ENCODE results near the gene RNLS. TPM values are rescaled to one million over a fixed set of nuclear protein-coding genes. Genes with fewer than 3 reads are reported as not detected.

Gene RNLS
- polyA plus RNA-seq, 3 donors = 3.3 to 3.9 (median 3.7) TPM

DNA sequence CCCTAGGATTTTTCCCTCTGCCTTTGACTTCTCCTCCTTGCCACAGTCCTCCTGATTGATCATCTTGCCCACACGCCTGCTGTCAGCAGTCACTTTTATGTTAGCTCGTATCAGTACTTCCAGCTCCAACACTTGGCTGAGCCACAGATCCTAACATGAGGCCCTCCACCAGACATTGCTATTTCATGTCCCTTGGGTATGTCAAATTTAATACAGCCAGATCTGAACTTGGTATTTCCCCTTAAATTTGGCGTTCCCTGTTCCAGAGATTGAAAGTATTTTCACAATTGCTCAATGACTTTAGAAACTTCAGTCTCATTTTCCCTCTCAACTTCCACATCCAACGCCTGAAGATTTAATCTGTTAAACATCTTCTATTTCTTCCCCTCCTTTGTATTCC is 140.4 kb downstream of the RNLS start:
- Histone ChIP-seq H3K27ac (ENCODE audit: low read depth in 1 of 2, low read length in 2 of 2) (no peak overlapping the region), H3K9ac (ENCODE audit: insufficient read depth, low read length, poor library complexity, severe bottlenecking) (no peak overlapping the region), H2AFZ (ENCODE audit: insufficient read depth, low read depth, low read length, poor library complexity, severe bottlenecking) (no peak overlapping the region), H3K4me3 (replicated peaks in 1 of 3; ENCODE audit: low read depth in 2 of 3, low read length in 3 of 3) (no peak overlapping the region), H4K20me1 (ENCODE audit: insufficient read depth, low read length) (no peaks in the 10 kb centered on the region), H3K4me1 (ENCODE audit: control insufficient read depth in 1 of 2, insufficient read depth in 2 of 2, low read length in 2 of 2) (peaks cover 0 to 5% of the 10 kb centered on the region in 2 donors), H3K79me2 (ENCODE audit: insufficient read depth, low read length) (no peaks in the 10 kb centered on the region), H3K4me2 (replicated peaks; ENCODE audit: extremely low read depth, low read length, poor library complexity, severe bottlenecking) (no peak overlapping the region), H3K27me3 (ENCODE audit: control insufficient read depth in 2 of 2, insufficient read depth in 2 of 2, low read length in 2 of 2) (no peaks in the 10 kb centered on the region), H3K9me3 (replicated peaks in 1 of 2; ENCODE audit: control insufficient read depth in 1 of 2, insufficient read depth in 1 of 2, low read length in 2 of 2) (no peaks in the 10 kb centered on the region), H3K36me3 (replicated peaks in 1 of 2; ENCODE audit: control insufficient read depth in 1 of 2, insufficient read depth in 2 of 2, low read length in 2 of 2) (no peaks in the 10 kb centered on the region)
- Mint-ChIP-seq H3K9me3 (peaks cover 3 to 22% (median 12%) of the 10 kb centered on the region in 7 donors), H3K27me3 (ENCODE audit: low read depth in 3 of 3) (peaks cover 0 to 3% (median 1%) of the 10 kb centered on the region in 3 donors), H3K4me1 (peaks cover 11% of the 10 kb centered on the region), H3K27ac (peak overlapping the region in 1 of 7 donors; percentile 36), H3K36me3 (no peaks in the 10 kb centered on the region), H3K4me3 (no peak overlapping the region)
- TF ChIP-seq, protein P1, sequence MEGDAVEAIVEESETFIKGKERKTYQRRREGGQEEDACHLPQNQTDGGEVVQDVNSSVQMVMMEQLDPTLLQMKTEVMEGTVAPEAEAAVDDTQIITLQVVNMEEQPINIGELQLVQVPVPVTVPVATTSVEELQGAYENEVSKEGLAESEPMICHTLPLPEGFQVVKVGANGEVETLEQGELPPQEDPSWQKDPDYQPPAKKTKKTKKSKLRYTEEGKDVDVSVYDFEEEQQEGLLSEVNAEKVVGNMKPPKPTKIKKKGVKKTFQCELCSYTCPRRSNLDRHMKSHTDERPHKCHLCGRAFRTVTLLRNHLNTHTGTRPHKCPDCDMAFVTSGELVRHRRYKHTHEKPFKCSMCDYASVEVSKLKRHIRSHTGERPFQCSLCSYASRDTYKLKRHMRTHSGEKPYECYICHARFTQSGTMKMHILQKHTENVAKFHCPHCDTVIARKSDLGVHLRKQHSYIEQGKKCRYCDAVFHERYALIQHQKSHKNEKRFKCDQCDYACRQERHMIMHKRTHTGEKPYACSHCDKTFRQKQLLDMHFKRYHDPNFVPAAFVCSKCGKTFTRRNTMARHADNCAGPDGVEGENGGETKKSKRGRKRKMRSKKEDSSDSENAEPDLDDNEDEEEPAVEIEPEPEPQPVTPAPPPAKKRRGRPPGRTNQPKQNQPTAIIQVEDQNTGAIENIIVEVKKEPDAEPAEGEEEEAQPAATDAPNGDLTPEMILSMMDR (IDR thresholded peaks at IDR 0.05) = no peak
- intact Hi-C loops (cut with micrococcal nuclease) = no loop called here
- 53% methylated on average over 4 of the region's 4 CpGs for WGBS (ENCODE audit: insufficient coverage)
- DNase-seq = no peak

- H3K36me3 Mint-ChIP-seq = no peaks in the 10 kb centered on the region
- H3K4me2 ChIP-seq (replicated peaks; ENCODE audit: extremely low read depth, low read length, poor library complexity, severe bottlenecking) = no peak overlapping the region
- TF ChIP-seq, protein P1 (IDR thresholded peaks at IDR 0.05) = no peak
- peaks cover 3 to 22% (median 12%) of the 10 kb centered on the region in 7 donors for H3K9me3 Mint-ChIP-seq
- intact Hi-C loops (cut with micrococcal nuclease) = no loop called here
- peaks cover 9% of the 10 kb centered on the region for H3K4me1 Mint-ChIP-seq
- no peaks in the 10 kb centered on the region for H3K9me3 ChIP-seq (replicated peaks in 1 of 2; ENCODE audit: control insufficient read depth in 1 of 2, insufficient read depth in 1 of 2, low read length in 2 of 2)
- peaks cover 0 to 5% of the 10 kb centered on the region in 2 donors for H3K4me1 ChIP-seq (ENCODE audit: control insufficient read depth in 1 of 2, insufficient read depth in 2 of 2, low read length in 2 of 2)
- H3K27ac Mint-ChIP-seq = no peak overlapping the region
- no peak overlapping the region for H3K4me3 Mint-ChIP-seq
- no peak for DNase-seq
- H2AFZ ChIP-seq (ENCODE audit: insufficient read depth, low read depth, low read length, poor library complexity, severe bottlenecking) = no peak overlapping the region
- H3K27me3 Mint-ChIP-seq (ENCODE audit: low read depth in 3 of 3) = peaks cover 0 to 3% (median 1%) of the 10 kb centered on the region in 3 donors
- H3K36me3 ChIP-seq (replicated peaks in 1 of 2; ENCODE audit: control insufficient read depth in 1 of 2, insufficient read depth in 2 of 2, low read length in 2 of 2) = no peaks in the 10 kb centered on the region
- H3K4me3 ChIP-seq (replicated peaks in 1 of 3; ENCODE audit: low read depth in 2 of 3, low read length in 3 of 3) = no peak overlapping the region
- H3K79me2 ChIP-seq (ENCODE audit: insufficient read depth, low read length) = no peaks in the 10 kb centered on the region
- H3K27ac ChIP-seq (ENCODE audit: low read depth in 1 of 2, low read length in 2 of 2) = no peak overlapping the region
- H4K20me1 ChIP-seq (ENCODE audit: insufficient read depth, low read length) = no peaks in the 10 kb centered on the region
- no peaks in the 10 kb centered on the region for H3K27me3 ChIP-seq (ENCODE audit: control insufficient read depth in 2 of 2, insufficient read depth in 2 of 2, low read length in 2 of 2)
- H3K9ac ChIP-seq (ENCODE audit: insufficient read depth, low read length, poor library complexity, severe bottlenecking) = no peak overlapping the region
Measured at GRCh38 chr10:88440541-88440940, 142.6 kb downstream of the RNLS start.

Measured in CD14-positive monocyte (primary cell).